GM19193 (cell line): ENCODE results near the gene UNC5C.

Experiments
- POLR2A ChIP-seq: IDR thresholded peaks from 4 replicates; pipeline ENCODE4 v1.6.1; 2011; ENCODE audit not compliant: insufficient read depth, insufficient read length; ENCODE audit errors: extremely low read depth

Gene UNC5C

DNA sequence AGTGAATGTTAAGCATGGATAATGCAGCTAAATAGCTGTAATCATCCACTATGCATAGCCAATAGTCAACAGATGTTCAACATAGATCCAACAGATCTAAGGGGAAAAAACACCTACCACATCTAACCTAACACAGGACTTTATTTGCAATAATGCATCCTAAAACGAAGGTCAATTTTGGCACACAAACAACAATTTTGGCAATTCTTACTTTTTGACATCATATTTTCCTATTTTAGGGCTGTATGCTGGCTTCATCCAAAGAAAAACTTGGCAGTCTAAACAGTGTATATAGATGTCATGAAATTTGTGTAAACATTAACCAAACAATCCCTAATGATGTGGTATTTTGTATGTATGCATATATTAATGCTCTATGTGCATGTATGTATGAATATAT is 33.2 kb downstream of the UNC5C start:
- TF ChIP-seq POLR2A: no peak

- no peak for TF ChIP-seq POLR2A
These were observed 35.8 kb downstream of the UNC5C start for GRCh38 chr4:95513022-95513421.

- TF ChIP-seq POLR2A: no peak
These were observed 37.3 kb downstream of the UNC5C start for GRCh38 chr4:95511477-95511876.

GRCh38 chr4:95510877-95511276 is 37.9 kb downstream of the UNC5C start:
- no peak for TF ChIP-seq POLR2A

- TF ChIP-seq POLR2A: no peak
These were observed 38.6 kb downstream of the UNC5C start for GRCh38 chr4:95510145-95510544.

DNA sequence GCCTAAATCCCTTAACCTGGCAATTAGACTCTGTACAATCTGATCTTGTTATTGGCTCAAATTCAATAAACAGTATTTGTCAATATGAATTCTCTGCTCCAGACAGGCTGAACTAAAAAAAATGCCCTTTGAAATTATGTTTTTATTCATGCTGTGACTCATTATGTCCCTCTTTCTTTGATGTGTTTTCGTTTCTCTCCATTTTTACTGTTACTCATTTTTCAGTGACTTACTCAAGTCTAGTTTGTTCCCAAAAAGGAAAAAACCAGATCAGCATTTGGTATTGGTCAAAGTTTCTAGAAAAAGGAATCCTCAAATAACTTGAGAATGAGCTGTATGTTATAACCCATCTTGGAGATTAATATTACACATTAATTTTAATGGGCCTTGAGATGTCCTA is 40.4 kb downstream of the UNC5C start:
- TF ChIP-seq POLR2A: no peak

DNA sequence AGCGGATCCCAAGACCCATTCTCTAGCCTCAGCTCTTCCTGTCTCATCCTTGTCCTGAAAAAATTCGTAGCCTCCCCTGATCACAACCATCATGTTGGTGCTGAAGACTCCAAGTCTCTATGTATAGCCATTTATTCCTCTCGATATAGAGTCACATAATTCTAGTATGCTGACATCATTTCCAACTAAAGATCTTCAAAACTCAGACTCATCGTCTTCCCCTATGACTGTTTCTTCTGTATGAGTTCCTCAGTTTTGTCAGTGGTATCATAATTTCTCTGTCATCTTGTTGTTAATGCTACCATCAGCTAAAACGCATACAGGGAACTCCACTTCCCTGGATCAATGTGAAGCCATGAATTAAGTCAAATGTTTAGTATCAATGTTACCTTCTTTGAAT is 41.2 kb downstream of the UNC5C start:
- no peak for TF ChIP-seq POLR2A

DNA sequence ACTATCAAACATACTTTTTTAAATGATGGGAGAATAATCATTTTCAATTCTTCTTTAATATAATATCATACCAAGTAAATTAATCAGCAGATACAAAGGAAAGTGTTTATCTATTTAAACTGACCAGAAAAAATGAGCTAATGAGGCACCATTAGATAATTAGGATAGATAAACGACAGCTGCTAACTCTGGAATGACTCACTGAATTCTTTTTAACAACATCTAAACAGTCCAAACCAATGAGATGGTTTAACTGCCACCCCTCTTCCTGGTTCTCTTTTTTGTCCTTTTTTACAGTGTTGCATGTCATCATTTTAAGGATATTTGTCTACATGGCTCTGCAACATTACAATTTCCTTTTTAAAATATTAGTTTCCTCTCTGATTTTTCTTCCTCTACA is 41.6 kb downstream of the UNC5C start:
- TF ChIP-seq POLR2A: no peak

GRCh38 chr4:95506264-95506663 is 42.5 kb downstream of the UNC5C start:
- no peak for TF ChIP-seq POLR2A

GRCh38 chr4:95505799-95506198 is 43.0 kb downstream of the UNC5C start:
- no peak for TF ChIP-seq POLR2A

- TF ChIP-seq POLR2A: no peak
These were observed 43.6 kb downstream of the UNC5C start for GRCh38 chr4:95505151-95505550.

DNA sequence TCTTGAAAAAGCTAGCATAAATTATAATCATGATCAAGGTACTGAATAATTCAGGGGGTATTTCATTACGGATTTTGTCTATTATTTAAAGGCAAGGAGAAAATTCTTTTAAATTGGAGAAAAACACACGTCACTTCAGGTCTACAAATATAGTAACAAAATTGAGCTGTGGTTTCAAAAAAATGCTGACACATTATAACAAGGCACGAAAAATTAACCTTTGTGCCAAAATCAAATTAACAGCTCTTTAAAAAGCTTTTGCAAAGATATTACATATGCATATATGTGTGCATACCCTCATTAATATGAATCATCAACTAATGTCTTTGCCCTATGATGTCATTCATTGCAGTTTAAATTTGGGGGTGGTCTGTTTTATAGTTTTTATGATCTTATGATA is 44.3 kb downstream of the UNC5C start:
- TF ChIP-seq POLR2A: no peak

GRCh38 chr4:95500361-95500760 is 48.4 kb downstream of the UNC5C start:
- no peak for TF ChIP-seq POLR2A

- TF ChIP-seq POLR2A: no peak
These were observed 49.5 kb downstream of the UNC5C start for GRCh38 chr4:95499291-95499696.

DNA sequence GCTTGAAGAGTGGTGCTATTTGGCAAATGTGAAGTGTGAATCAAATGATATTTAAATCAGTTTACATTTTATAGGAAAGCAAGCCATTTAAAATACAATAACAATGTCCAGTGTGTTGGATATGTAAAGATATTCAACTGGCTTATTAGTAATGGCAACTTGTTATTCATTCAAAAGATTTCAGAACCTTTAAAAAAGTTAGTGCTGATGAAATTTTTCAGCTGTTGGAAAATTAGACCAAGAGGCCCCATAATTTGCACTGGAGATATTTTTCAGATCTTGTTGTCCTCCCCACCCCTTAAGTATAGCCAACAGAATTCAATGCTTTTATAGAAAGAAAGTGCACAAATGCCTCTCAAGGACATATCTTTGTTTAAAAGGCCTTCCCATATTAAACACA is 54.6 kb downstream of the UNC5C start:
- TF ChIP-seq POLR2A: no peak

GRCh38 chr4:95478679-95479078 is 70.1 kb downstream of the UNC5C start:
- TF ChIP-seq POLR2A: no peak

- no peak for TF ChIP-seq POLR2A
These were observed 72.7 kb downstream of the UNC5C start for GRCh38 chr4:95476121-95476520.
